HepG2 (cell line): Measurements from ENCODE around the gene COASY. TPM values are rescaled to one million over a fixed set of nuclear protein-coding genes. Genes with fewer than 3 reads are reported as not detected.

Experiments used
- NAIF1 ChIP-seq: sonication (generic); formaldehyde crosslinking; IDR thresholded peaks from 2 replicates; pipeline ENCODE4 v1.5.0; 2020; ENCODE audit warnings: mild to moderate bottlenecking, missing genetic modification reagents, borderline replicate concordance
- PCBP1 ChIP-seq: fragments of 200-400 bp; formaldehyde crosslinking; IDR thresholded peaks from 2 replicates; pipeline ENCODE4 v1.6.1; 2017; ENCODE audit warnings: mild to moderate bottlenecking, low read depth, low read length, borderline replicate concordance
- RNF2 ChIP-seq: fragments of 450-650 bp; conservative IDR thresholded peaks from 2 replicates; pipeline ENCODE4 v1.6.1; 2016; ENCODE audit warnings: low read depth
- TFAP4 ChIP-seq: sonication (generic); IDR thresholded peaks from 2 replicates; pipeline ENCODE4 v1.6.1; 2016; ENCODE audit warnings: low read depth, borderline replicate concordance
- ZNF558 ChIP-seq: sonication (generic); formaldehyde crosslinking; IDR thresholded peaks from 2 replicates; pipeline ENCODE4 v1.9.0; 2022; ENCODE audit warnings: mild to moderate bottlenecking, missing genetic modification reagents, borderline replicate concordance
- ZNF580 ChIP-seq: IDR thresholded peaks from 2 replicates; pipeline ENCODE4 v1.6.1; 2016; ENCODE audit warnings: low read depth, borderline replicate concordance
- ZNF644 ChIP-seq: IDR thresholded peaks from 2 replicates; pipeline ENCODE4 v1.6.1; 2016; ENCODE audit warnings: low read depth
- polyA plus RNA-seq, 8 experiments: library from polyadenylated mRNA; depleted of rRNA in 3 of 8; stranded (reverse) in 7 of 8; unstranded in 1 of 8; fragments of >200 nt; fragmentation: Illumina TruSeq in 4 of 8; extraction: Trizol in 4 of 8; gene quantifications; 2 replicates each; pipeline versions ENCODE4 v1.2.1 to v1.2.3, GENCODE V29; 2011 to 2016; ENCODE audit warnings: low read depth in 4 of 8, missing spikeins in 1 of 8, mixed read lengths in 1 of 8; ENCODE audit not compliant: insufficient read depth in 1 of 8
- total RNA-seq, 5 experiments: library from RNA; depleted of rRNA; stranded (reverse); fragments of >200 nt; fragmentation: Illumina TruSeq; extraction: Trizol; gene quantifications; 2 replicates each; pipeline ENCODE4 v1.2.3, GENCODE V29; 2016; ENCODE audit warnings: low read depth in 1 of 5
- TF ChIP-seq, protein P1 (sequence below), 2 experiments: sonication (generic) in 1 of 2; formaldehyde crosslinking in 1 of 2; IDR thresholded peaks; 2 replicates each; pipeline versions ENCODE4 v1.5.1 to v1.6.1; 2011 to 2020; ENCODE audit warnings: borderline replicate concordance in 1 of 2, low read depth in 1 of 2, low read length in 1 of 2, mild to moderate bottlenecking in 1 of 2, missing genetic modification reagents in 1 of 2, moderate library complexity in 1 of 2

COASY gene
- total and polyA plus RNA-seq, 2 of the 13 experiments (the other 11 are each of a cell fraction or from before 2014, with no cell fraction given): 90.7 to 125 TPM

DNA sequence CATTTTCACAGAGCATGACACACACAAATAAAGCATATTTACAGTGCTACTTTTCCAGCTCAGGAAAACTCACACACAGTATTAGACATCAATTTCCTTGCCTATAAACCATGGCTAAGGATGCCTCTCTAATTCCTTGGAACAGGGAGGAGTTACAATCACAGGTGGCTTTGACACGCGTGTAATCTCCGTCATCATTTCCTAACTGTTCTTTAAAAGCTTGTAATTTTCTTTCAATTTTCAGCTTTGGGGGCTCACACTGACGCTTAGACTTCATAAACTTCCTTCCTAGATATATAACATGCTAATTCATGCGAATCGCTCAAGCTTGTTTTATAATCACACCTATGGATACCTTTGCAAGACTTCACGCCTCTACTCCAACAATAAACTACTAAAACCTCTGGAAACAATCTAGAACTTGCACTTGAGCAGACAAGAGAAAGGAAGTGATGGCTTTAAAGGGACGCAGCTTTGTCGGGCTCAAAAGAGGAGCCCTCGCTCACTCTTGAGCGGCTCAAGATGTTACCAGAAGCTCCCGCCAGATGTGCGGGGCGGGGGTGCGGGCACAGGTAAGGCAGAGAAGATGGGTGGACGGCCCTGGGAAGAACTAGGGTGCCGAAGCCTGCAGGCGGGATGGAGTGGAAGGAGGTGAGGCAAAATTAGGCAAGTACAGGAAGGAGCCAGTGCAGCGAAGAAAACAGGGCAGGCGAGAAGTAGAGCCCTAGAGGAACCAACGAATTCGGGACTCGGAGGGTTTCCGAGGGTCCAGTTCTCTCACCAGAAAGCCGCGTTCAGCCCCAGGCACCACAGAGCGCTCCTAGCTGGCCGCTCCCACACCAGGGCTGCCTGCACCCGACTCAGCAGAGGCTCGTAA, 46.6 kb downstream of the COASY start (continued):
- TF ChIP-seq ZNF580 (CRISPR knock-in tag): no peak
- TF ChIP-seq, protein P1, sequence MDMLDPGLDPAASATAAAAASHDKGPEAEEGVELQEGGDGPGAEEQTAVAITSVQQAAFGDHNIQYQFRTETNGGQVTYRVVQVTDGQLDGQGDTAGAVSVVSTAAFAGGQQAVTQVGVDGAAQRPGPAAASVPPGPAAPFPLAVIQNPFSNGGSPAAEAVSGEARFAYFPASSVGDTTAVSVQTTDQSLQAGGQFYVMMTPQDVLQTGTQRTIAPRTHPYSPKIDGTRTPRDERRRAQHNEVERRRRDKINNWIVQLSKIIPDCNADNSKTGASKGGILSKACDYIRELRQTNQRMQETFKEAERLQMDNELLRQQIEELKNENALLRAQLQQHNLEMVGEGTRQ (IDR thresholded peaks at IDR 0.05; ENCODE audit: low read depth, low read length): no peak
- TF ChIP-seq, protein P1 (CRISPR knock-in tag; IDR thresholded peaks at IDR 0.05; ENCODE audit: borderline replicate concordance): no peak
- TF ChIP-seq ZNF644: no peak
- no peak for TF ChIP-seq RNF2
- TF ChIP-seq PCBP1: no peak
- no peak for TF ChIP-seq NAIF1 (CRISPR knock-in tag)
- no peak for TF ChIP-seq TFAP4
- TF ChIP-seq ZNF558: no peak; the same call in 1 of the 2 replicates
